Liver (tissue), 3 donors: ENCODE measurements around the gene WFDC12.

Experiments used
- GABPA ChIP-seq, 2 donors: IDR thresholded peaks in 1 of 2; conservative IDR thresholded peaks in 1 of 2; 2 replicates each; pipeline ENCODE4 v1.6.1; 2016; ENCODE audit warnings: antibody characterized with exemption in 2 of 2, mild to moderate bottlenecking in 1 of 2, moderate library complexity in 1 of 2
- HNF4G ChIP-seq: IDR thresholded peaks from 2 replicates; pipeline ENCODE4 v1.6.1; 2016; ENCODE audit warnings: antibody characterized with exemption
- TF ChIP-seq, protein P1 (sequence below): fragments of 150-350 bp; IDR thresholded peaks from 2 replicates; pipeline ENCODE4 v1.5.1; 2017; ENCODE audit warnings: improper control_type of control experiment, low read depth, low read length; ENCODE audit not compliant: missing input control
- donor health status: healthy.
- donor health status: healthy.

DNA sequence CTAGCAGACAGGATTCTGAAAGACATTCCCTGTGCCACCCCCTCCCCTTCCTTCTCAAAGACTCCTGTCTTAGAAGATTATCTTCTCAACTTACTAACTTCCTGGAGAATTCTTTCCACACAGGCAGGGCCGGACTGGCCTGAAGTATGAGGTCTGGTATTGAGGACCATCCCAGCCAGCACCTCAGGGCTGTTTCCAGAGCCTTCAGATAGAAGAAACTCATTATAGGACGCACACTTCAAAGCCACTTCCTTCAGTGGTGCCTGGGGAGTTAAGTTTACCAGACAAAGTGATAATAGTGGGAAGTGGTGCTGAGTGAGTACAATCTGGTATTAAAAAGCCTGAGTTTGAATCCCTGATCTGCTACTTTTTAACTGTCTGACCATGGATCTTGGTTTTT, 39.0 kb downstream of the WFDC12 start:
- TF ChIP-seq, protein P1, sequence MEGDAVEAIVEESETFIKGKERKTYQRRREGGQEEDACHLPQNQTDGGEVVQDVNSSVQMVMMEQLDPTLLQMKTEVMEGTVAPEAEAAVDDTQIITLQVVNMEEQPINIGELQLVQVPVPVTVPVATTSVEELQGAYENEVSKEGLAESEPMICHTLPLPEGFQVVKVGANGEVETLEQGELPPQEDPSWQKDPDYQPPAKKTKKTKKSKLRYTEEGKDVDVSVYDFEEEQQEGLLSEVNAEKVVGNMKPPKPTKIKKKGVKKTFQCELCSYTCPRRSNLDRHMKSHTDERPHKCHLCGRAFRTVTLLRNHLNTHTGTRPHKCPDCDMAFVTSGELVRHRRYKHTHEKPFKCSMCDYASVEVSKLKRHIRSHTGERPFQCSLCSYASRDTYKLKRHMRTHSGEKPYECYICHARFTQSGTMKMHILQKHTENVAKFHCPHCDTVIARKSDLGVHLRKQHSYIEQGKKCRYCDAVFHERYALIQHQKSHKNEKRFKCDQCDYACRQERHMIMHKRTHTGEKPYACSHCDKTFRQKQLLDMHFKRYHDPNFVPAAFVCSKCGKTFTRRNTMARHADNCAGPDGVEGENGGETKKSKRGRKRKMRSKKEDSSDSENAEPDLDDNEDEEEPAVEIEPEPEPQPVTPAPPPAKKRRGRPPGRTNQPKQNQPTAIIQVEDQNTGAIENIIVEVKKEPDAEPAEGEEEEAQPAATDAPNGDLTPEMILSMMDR: no peak
- TF ChIP-seq GABPA (IDR thresholded peaks at IDR 0.05 in 1 of 2, conservative IDR thresholded peaks at IDR 0.05 in 1 of 2) (no peak), HNF4G (no peak)
